ENCODE data around the gene DOK6. TPM values are rescaled to one million over a fixed set of nuclear protein-coding genes. Genes with fewer than 3 reads are reported as not detected.

DOK6 gene
- total and polyA plus RNA-seq, 9 of the 15 experiments (the other 6 are each of a cell fraction or from before 2014, with no cell fraction given): not detected

GRCh38 chr18:69853051-69853450, 452.4 kb downstream of the DOK6 start:
- WGBS (ENCODE audit: insufficient coverage, low coverage, missing lambda C conversion rate): 3% methylated on average over 4 of the region's 4 CpGs
- no TSS peak for BruUV-seq (replicated peaks)
- DNase-seq (ENCODE audit: extremely low read depth in 1 of 4, low spot score in 3 of 4) (no peak), ATAC-seq (no peak), FAIRE-seq (no peak)
- Histone ChIP-seq H3K27ac (ENCODE audit: extremely low read depth, low read depth, low read length) (no peak overlapping the region), H2AFZ (ENCODE audit: low read depth, low read length) (no peak overlapping the region), H3K9ac (ENCODE audit: insufficient read depth in 1 of 2, low read depth in 2 of 2, low read length in 2 of 2) (no peak overlapping the region), H3K4me3 (no peak overlapping the region), H3K36me3 (ENCODE audit: control insufficient read depth, insufficient read depth, low read length) (no peaks in the 10 kb centered on the region), H3K27me3 (ENCODE audit: control insufficient read depth in 2 of 2, insufficient read depth in 2 of 2, low read length in 2 of 2) (no peaks in the 10 kb centered on the region), H4K20me1 (replicated peaks; ENCODE audit: control insufficient read depth, insufficient read depth, low read length) (no peaks in the 10 kb centered on the region), H3K79me2 (ENCODE audit: control insufficient read depth, insufficient read depth, low read length) (no peaks in the 10 kb centered on the region), H3K4me1 (replicated peaks in 1 of 2; ENCODE audit: control insufficient read depth in 2 of 2, insufficient read depth in 2 of 2, low read length in 2 of 2) (no peaks in the 10 kb centered on the region), H3K4me2 (ENCODE audit: insufficient read depth, low read length) (no peak overlapping the region), H3K9me3 (replicated peaks; ENCODE audit: control insufficient read depth, insufficient read depth, low read depth, low read length) (no peaks in the 10 kb centered on the region), H3K9me1 (ENCODE audit: control insufficient read depth, insufficient read depth, low read length) (no peaks in the 10 kb centered on the region)
- POLR2A ChIA-PET: no interaction called here
- TF ChIP-seq TAF7 (tag; IDR thresholded peaks at IDR 0.05) (no peak), NR2F6 (CRISPR knock-in tag; IDR thresholded peaks at IDR 0.05) (no peak), SREBF2 (CRISPR knock-in tag; IDR thresholded peaks at IDR 0.05) (no peak), ZFP30 (CRISPR knock-in tag; IDR thresholded peaks at IDR 0.05; ENCODE audit: borderline replicate concordance) (no peak), MXI1 (IDR thresholded peaks at IDR 0.05; ENCODE audit: low read depth, low read length) (no peak), ZNF830 (CRISPR knock-in tag; IDR thresholded peaks at IDR 0.05) (no peak), ZNF140 (CRISPR knock-in tag; IDR thresholded peaks at IDR 0.05) (no peak), SIN3B (IDR thresholded peaks at IDR 0.05; ENCODE audit: low read depth) (no peak)
- TF ChIP-seq, protein P1, sequence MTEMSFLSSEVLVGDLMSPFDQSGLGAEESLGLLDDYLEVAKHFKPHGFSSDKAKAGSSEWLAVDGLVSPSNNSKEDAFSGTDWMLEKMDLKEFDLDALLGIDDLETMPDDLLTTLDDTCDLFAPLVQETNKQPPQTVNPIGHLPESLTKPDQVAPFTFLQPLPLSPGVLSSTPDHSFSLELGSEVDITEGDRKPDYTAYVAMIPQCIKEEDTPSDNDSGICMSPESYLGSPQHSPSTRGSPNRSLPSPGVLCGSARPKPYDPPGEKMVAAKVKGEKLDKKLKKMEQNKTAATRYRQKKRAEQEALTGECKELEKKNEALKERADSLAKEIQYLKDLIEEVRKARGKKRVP (CRISPR knock-in tag; IDR thresholded peaks at IDR 0.05): no peak
- TF ChIP-seq, protein P2, sequence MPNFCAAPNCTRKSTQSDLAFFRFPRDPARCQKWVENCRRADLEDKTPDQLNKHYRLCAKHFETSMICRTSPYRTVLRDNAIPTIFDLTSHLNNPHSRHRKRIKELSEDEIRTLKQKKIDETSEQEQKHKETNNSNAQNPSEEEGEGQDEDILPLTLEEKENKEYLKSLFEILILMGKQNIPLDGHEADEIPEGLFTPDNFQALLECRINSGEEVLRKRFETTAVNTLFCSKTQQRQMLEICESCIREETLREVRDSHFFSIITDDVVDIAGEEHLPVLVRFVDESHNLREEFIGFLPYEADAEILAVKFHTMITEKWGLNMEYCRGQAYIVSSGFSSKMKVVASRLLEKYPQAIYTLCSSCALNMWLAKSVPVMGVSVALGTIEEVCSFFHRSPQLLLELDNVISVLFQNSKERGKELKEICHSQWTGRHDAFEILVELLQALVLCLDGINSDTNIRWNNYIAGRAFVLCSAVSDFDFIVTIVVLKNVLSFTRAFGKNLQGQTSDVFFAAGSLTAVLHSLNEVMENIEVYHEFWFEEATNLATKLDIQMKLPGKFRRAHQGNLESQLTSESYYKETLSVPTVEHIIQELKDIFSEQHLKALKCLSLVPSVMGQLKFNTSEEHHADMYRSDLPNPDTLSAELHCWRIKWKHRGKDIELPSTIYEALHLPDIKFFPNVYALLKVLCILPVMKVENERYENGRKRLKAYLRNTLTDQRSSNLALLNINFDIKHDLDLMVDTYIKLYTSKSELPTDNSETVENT (CRISPR knock-in tag; IDR thresholded peaks at IDR 0.05): no peak
- TF ChIP-seq, protein P3, sequence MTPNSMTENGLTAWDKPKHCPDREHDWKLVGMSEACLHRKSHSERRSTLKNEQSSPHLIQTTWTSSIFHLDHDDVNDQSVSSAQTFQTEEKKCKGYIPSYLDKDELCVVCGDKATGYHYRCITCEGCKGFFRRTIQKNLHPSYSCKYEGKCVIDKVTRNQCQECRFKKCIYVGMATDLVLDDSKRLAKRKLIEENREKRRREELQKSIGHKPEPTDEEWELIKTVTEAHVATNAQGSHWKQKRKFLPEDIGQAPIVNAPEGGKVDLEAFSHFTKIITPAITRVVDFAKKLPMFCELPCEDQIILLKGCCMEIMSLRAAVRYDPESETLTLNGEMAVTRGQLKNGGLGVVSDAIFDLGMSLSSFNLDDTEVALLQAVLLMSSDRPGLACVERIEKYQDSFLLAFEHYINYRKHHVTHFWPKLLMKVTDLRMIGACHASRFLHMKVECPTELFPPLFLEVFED (CRISPR knock-in tag; conservative IDR thresholded peaks at IDR 0.05): no peak
- in situ Hi-C loops (cut with MboI) (no loop called here), intact Hi-C loops (cut with micrococcal nuclease) (no loop called here)
- CTCF ChIA-PET (ENCODE audit: low intra/inter-chr PET ratio): no interaction called here
